Right lobe of liver (tissue), 4 donors: ENCODE measurements around the gene MMAA.

Experiments used
- CTCF ChIP-seq, 4 donors: fragments of 200-600 bp in 3 of 4; fragments of 450-650 bp in 1 of 4; IDR thresholded peaks; one replicate each; pipeline versions ENCODE4 v1.5.1 to v1.8.0; 2016 to 2022; ENCODE audit warnings: antibody characterized with exemption in 4 of 4, mild to moderate bottlenecking in 2 of 4
- POLR2A ChIP-seq: fragments of 450-650 bp; IDR thresholded peaks from one replicate; pipeline ENCODE4 v1.6.1; 2017; ENCODE audit warnings: antibody characterized with exemption, mild to moderate bottlenecking
- donor health status: DM: no; HTN: no; CAD: no.
- donor health status: DM: no; HTN: no; CAD: no.
- donor health status: DM: no; HTN: yes; CAD: no.

GRCh38 chr4:145609481-145610427 lies 9.4 kb upstream of the MMAA start:
- no peak for TF ChIP-seq POLR2A
- TF ChIP-seq CTCF (IDR thresholded peaks at IDR 0.05): peak; percentile 71 to 84 (median 80)
